ENCODE data around the gene MYCL.

Gene MYCL

GRCh38 chr1:39877231-39877778 is 24.4 kb downstream of the MYCL start:
- TF ChIP-seq ZNF70 (CRISPR knock-in tag; IDR thresholded peaks at IDR 0.05) (no peak), PPARA (CRISPR knock-in tag; IDR thresholded peaks at IDR 0.05; ENCODE audit: borderline replicate concordance) (no peak), ZNF8 (CRISPR knock-in tag; IDR thresholded peaks at IDR 0.05) (no peak), GLIS3 (CRISPR knock-in tag; IDR thresholded peaks at IDR 0.05) (no peak), POU6F1 (CRISPR knock-in tag; IDR thresholded peaks at IDR 0.05; ENCODE audit: borderline replicate concordance, low read depth) (no peak), ZNF565 (CRISPR knock-in tag; conservative IDR thresholded peaks at IDR 0.05; ENCODE audit: low read depth) (no peak), CREB5 (CRISPR knock-in tag; IDR thresholded peaks at IDR 0.05; ENCODE audit: low read depth) (no peak), CSRNP3 (CRISPR knock-in tag; IDR thresholded peaks at IDR 0.05) (no peak), ZC3H10 (CRISPR knock-in tag; IDR thresholded peaks at IDR 0.05) (no peak), RARB (CRISPR knock-in tag; IDR thresholded peaks at IDR 0.05) (no peak), ZFP3 (CRISPR knock-in tag; IDR thresholded peaks at IDR 0.05) (no peak), CSDC2 (CRISPR knock-in tag; IDR thresholded peaks at IDR 0.05) (no peak), BACH2 (CRISPR knock-in tag; IDR thresholded peaks at IDR 0.05; ENCODE audit: borderline replicate concordance) (no peak), TOX (CRISPR knock-in tag; IDR thresholded peaks at IDR 0.05; ENCODE audit: borderline replicate concordance) (no peak), ISL1 (CRISPR knock-in tag; IDR thresholded peaks at IDR 0.05) (no peak), TSHZ2 (CRISPR knock-in tag; IDR thresholded peaks at IDR 0.05) (no peak), OSR1 (CRISPR knock-in tag; IDR thresholded peaks at IDR 0.05) (no peak), PATZ1 (CRISPR knock-in tag; IDR thresholded peaks at IDR 0.05; ENCODE audit: borderline replicate concordance) (no peak), ARNTL (CRISPR knock-in tag; IDR thresholded peaks at IDR 0.05; ENCODE audit: borderline replicate concordance, low read depth) (no peak), ZFP30 (CRISPR knock-in tag; IDR thresholded peaks at IDR 0.05) (no peak)
- no peak for ATAC-seq

GRCh38 chr1:39876144-39876543 is 25.6 kb downstream of the MYCL start:
- TF ChIP-seq ZNF8 (CRISPR knock-in tag; IDR thresholded peaks at IDR 0.05), result no peak
- TF ChIP-seq ZFP30 (CRISPR knock-in tag; IDR thresholded peaks at IDR 0.05), result no peak
- TF ChIP-seq ZC3H10 (CRISPR knock-in tag; IDR thresholded peaks at IDR 0.05), result no peak
- no peak for TF ChIP-seq TOX (CRISPR knock-in tag; IDR thresholded peaks at IDR 0.05; ENCODE audit: borderline replicate concordance)
- no peak for TF ChIP-seq PATZ1 (CRISPR knock-in tag; IDR thresholded peaks at IDR 0.05; ENCODE audit: borderline replicate concordance)
- TF ChIP-seq GLIS3 (CRISPR knock-in tag; IDR thresholded peaks at IDR 0.05), result no peak
- no peak for ATAC-seq

Measured in SK-N-SH treated with all-trans-retinoic acid at 6 μM for 48 hours (cell line).